HEK293 (cell line): Measurements from ENCODE around the gene HINFP.

Experiments
- CTCF ChIA-PET: fragments of 350-600 bp; formaldehyde crosslinking; extraction: SDS; loops from one replicate; lab custom pipeline; 2021; ENCODE audit warnings: antibody characterized with exemption; lab: Yijun Ruan, JAX
- POLR2A ChIA-PET: fragments of 300-600 bp; formaldehyde crosslinking; extraction: SDS; loops from one replicate; lab custom pipeline; 2020; ENCODE audit warnings: antibody characterized with exemption, inconsistent platforms; lab: Yijun Ruan, JAX
- H3K27ac ChIP-seq: fragments of 200-500 bp; sonication (Bioruptor generic); 2 replicates; pipeline ENCODE4 v1.5.1; 2014; ENCODE audit warnings: low read depth, low read length, control low read depth, inconsistent platforms; ENCODE audit errors: extremely low read depth
- H3K36me3 ChIP-seq, 2 experiments: fragments of 200-500 bp in 1 of 2; sonication (Bioruptor generic) in 1 of 2; 1 replicate in 1 of 2; 2 replicates in 1 of 2; pipeline ENCODE4 v1.5.1; 2014 to 2017; ENCODE audit warnings: inconsistent platforms in 2 of 2, low read length in 2 of 2; ENCODE audit not compliant: control insufficient read depth in 2 of 2, insufficient read depth in 1 of 2
- H3K4me1 ChIP-seq: fragments of 200-500 bp; sonication (Bioruptor generic); 2 replicates; pipeline ENCODE4 v1.5.1; 2014; ENCODE audit warnings: mild to moderate bottlenecking, low read length, inconsistent platforms; ENCODE audit not compliant: control insufficient read depth, insufficient read depth
- H3K4me3 ChIP-seq: 2 replicates; pipeline ENCODE4 v1.5.1; 2011; ENCODE audit warnings: low read depth, mild to moderate bottlenecking, control low read depth, low read length, moderate library complexity
- H3K9me3 ChIP-seq: fragments of 200-500 bp; sonication (Bioruptor generic); 2 replicates; pipeline ENCODE4 v1.5.1; 2014; ENCODE audit warnings: low read depth, low read length, inconsistent platforms; ENCODE audit not compliant: control insufficient read depth, insufficient read depth
- GLIS1 ChIP-seq: fragments of 450-650 bp; formaldehyde crosslinking; IDR thresholded peaks from 2 replicates; pipeline ENCODE4 v1.5.1; 2016; ENCODE audit warnings: missing biosample characterization, missing genetic modification characterization
- GLIS2 ChIP-seq: fragments of 450-650 bp; formaldehyde crosslinking; IDR thresholded peaks from 2 replicates; pipeline ENCODE4 v1.5.1; 2016; ENCODE audit warnings: missing biosample characterization, missing genetic modification characterization
- ZBTB7A ChIP-seq: fragments of 450-650 bp; formaldehyde crosslinking; IDR thresholded peaks from 2 replicates; pipeline ENCODE4 v1.5.1; 2016; ENCODE audit warnings: low read depth, missing biosample characterization, missing genetic modification characterization
- ZNF121 ChIP-seq: fragments of 450-650 bp; formaldehyde crosslinking; IDR thresholded peaks from 2 replicates; pipeline ENCODE4 v1.5.1; 2016; ENCODE audit warnings: missing biosample characterization, missing genetic modification characterization
- ZNF223 ChIP-seq: fragments of 450-650 bp; formaldehyde crosslinking; IDR thresholded peaks from 2 replicates; pipeline ENCODE4 v1.5.1; 2016; ENCODE audit warnings: missing biosample characterization, missing genetic modification characterization
- ZNF274 ChIP-seq, 2 experiments: fragments of 200-500 bp in 1 of 2; fragments of 450-650 bp in 1 of 2; sonication (Bioruptor generic) in 1 of 2; formaldehyde crosslinking in 1 of 2; IDR thresholded peaks; 2 replicates each; pipeline versions ENCODE4 v1.5.1 to v1.6.1; 2014 to 2016; ENCODE audit warnings: borderline replicate concordance in 1 of 2, inconsistent platforms in 1 of 2, low read length in 1 of 2, missing biosample characterization in 1 of 2, missing genetic modification characterization in 1 of 2
- ZNF366 ChIP-seq: fragments of 450-650 bp; formaldehyde crosslinking; conservative IDR thresholded peaks from 2 replicates; pipeline ENCODE4 v1.5.1; 2016; ENCODE audit warnings: missing biosample characterization, missing genetic modification characterization
- ZNF449 ChIP-seq: fragments of 450-650 bp; formaldehyde crosslinking; IDR thresholded peaks from 2 replicates; pipeline ENCODE4 v1.5.1; 2017; ENCODE audit warnings: missing biosample characterization, mild to moderate bottlenecking, missing genetic modification characterization, moderate library complexity
- ZNF580 ChIP-seq: fragments of 450-650 bp; formaldehyde crosslinking; IDR thresholded peaks from 2 replicates; pipeline ENCODE4 v1.5.1; 2016; ENCODE audit warnings: missing biosample characterization, missing genetic modification characterization
- ZNF600 ChIP-seq: fragments of 450-650 bp; formaldehyde crosslinking; IDR thresholded peaks from 2 replicates; pipeline ENCODE4 v1.5.1; 2016; ENCODE audit warnings: missing biosample characterization, missing genetic modification characterization
- ZNF701 ChIP-seq: fragments of 450-650 bp; formaldehyde crosslinking; IDR thresholded peaks from 2 replicates; pipeline ENCODE4 v1.5.1; 2016; ENCODE audit warnings: missing biosample characterization, missing genetic modification characterization
- ZNF747 ChIP-seq: fragments of 450-650 bp; formaldehyde crosslinking; IDR thresholded peaks from 2 replicates; pipeline ENCODE4 v1.5.1; 2016; ENCODE audit warnings: missing biosample characterization, missing genetic modification characterization
- ZNF843 ChIP-seq: fragments of 450-650 bp; formaldehyde crosslinking; IDR thresholded peaks from 2 replicates; pipeline ENCODE4 v1.5.1; 2016; ENCODE audit warnings: missing biosample characterization, missing genetic modification characterization
- ZSCAN23 ChIP-seq: fragments of 450-650 bp; formaldehyde crosslinking; IDR thresholded peaks from 2 replicates; pipeline ENCODE4 v1.5.1; 2016; ENCODE audit warnings: missing biosample characterization, missing genetic modification characterization
- TF ChIP-seq, protein P1 (sequence below): fragments of 450-650 bp; formaldehyde crosslinking; conservative IDR thresholded peaks from 2 replicates; pipeline ENCODE4 v1.5.1; 2016; ENCODE audit warnings: low read depth, missing biosample characterization, missing genetic modification characterization
- TF ChIP-seq, protein P2 (sequence below): fragments of 450-650 bp; formaldehyde crosslinking; IDR thresholded peaks from 2 replicates; pipeline ENCODE4 v1.5.1; 2016; ENCODE audit warnings: missing biosample characterization, missing genetic modification characterization
- TF ChIP-seq, protein P3 (sequence below): fragments of 450-650 bp; formaldehyde crosslinking; IDR thresholded peaks from 2 replicates; pipeline ENCODE4 v1.5.1; 2016; ENCODE audit warnings: missing biosample characterization, missing genetic modification characterization
- TF ChIP-seq, protein P4 (sequence below): fragments of 450-650 bp; formaldehyde crosslinking; optimal IDR thresholded peaks from 2 replicates; pipeline ENCODE3; 2016; ENCODE audit warnings: missing biosample characterization, mild to moderate bottlenecking, missing genetic modification characterization
- TF ChIP-seq, protein P5 (sequence below): fragments of 450-650 bp; formaldehyde crosslinking; IDR thresholded peaks from 2 replicates; pipeline ENCODE4 v1.5.1; 2016; ENCODE audit warnings: missing biosample characterization, missing genetic modification characterization

Gene HINFP, protein sequence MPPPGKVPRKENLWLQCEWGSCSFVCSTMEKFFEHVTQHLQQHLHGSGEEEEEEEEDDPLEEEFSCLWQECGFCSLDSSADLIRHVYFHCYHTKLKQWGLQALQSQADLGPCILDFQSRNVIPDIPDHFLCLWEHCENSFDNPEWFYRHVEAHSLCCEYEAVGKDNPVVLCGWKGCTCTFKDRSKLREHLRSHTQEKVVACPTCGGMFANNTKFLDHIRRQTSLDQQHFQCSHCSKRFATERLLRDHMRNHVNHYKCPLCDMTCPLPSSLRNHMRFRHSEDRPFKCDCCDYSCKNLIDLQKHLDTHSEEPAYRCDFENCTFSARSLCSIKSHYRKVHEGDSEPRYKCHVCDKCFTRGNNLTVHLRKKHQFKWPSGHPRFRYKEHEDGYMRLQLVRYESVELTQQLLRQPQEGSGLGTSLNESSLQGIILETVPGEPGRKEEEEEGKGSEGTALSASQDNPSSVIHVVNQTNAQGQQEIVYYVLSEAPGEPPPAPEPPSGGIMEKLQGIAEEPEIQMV

DNA sequence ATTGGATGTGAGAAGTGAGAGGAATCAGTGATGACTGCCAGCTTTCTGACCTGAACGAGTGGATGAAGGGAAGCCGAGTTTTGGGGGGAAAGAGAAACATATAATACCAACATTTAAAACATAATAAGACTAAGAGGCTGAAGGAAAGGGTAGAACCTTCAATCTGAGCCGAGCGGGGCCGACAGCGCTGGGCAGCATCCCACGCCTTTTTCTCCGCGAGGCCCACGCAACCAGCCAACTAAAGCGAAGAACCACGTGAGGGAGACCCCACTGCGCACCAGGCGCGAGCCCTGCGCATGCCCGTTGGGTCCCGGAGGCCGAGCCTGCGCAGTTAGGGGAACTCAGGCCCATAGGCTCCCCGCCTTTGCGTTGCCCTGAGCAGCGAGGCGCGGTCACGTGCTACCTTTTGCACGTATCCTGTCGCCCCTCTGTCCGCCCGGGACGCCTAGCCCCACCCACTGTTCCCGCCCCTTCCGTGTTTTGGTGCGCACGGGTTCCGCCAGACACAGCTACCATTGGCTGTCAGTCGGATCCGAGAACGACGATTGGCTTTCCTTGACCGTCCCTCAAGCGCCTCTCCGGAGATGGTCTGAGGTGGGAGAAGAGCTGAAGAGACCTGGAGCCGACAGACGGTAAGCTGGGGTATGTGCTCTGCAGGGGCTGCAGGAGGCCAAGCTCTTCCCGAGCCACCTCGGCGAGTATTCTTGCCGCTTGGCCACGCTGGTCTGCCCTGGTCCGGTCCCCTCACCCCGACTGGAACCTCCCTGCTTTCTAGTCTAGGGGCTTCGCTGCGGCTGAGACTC is at the start of gene HINFP:
TSS of gene HINFP (plus strand) at position 573 of the 803 bp plus-strand sequence. CDS start 5,365 bp downstream, outside the sequence.
- Histone ChIP-seq H3K9me3 (no peaks in the 10 kb centered on the region), H3K36me3 (peaks cover 3 to 26% of the 10 kb centered on the region in 2 experiments; a peak in 2 of 3 replicates), H3K4me3 (peak within 1 kb of the TSS; percentile 62), H3K27ac (peak within 1 kb of the TSS; percentile 21; the same call in 1 of the 2 replicates), H3K4me1 (peaks cover 4% of the 10 kb centered on the region; the same call in 1 of the 2 replicates)
- CTCF ChIA-PET, result interaction anchor here (0.6 to 3.2 kb wide), 7 partner anchors 13 to 434 kb away, joined by 3 to 18 read pairs (median 3); no protein-coding TSS in a partner anchor
- POLR2A ChIA-PET, result interaction anchor here (0.6 to 3.6 kb wide), 24 partner anchors 9 to 260 kb away, joined by 3 to 51 read pairs (median 5); partner anchors contain the start of genes C2CD2L, CBL, CENATAC and DPAGT1
- TF ChIP-seq ZNF274 (IDR thresholded peaks at IDR 0.05; ENCODE audit: low read length) (no peak), ZNF274 (tag by site-specific recombination; IDR thresholded peaks at IDR 0.05; ENCODE audit: borderline replicate concordance) (no peak), ZNF600 (tag by site-specific recombination) (peak; percentile 44; the same call in 1 of the 2 replicates), ZNF580 (tag by site-specific recombination) (peak; percentile 20; the same call in 1 of the 2 replicates), ZNF449 (tag by site-specific recombination) (0 out of 2 replicates have a peak, but pooled peaks have one; percentile 18), ZNF747 (no peak), ZBTB7A (tag by site-specific recombination) (0 out of 2 replicates have a peak, but pooled peaks have one; percentile 59), ZNF843 (tag by site-specific recombination) (0 out of 2 replicates have a peak, but pooled peaks have one; percentile 32), GLIS2 (peak; percentile 84), GLIS1 (tag by site-specific recombination) (0 out of 2 replicates have a peak, but pooled peaks have one; percentile 41), ZNF366 (peak; percentile 75), ZNF121 (tag by site-specific recombination) (no peak), ZNF223 (no peak), ZNF701 (no peak), ZSCAN23 (tag by site-specific recombination) (0 out of 2 replicates have a peak, but pooled peaks have one; percentile 36)
- TF ChIP-seq, protein P1, sequence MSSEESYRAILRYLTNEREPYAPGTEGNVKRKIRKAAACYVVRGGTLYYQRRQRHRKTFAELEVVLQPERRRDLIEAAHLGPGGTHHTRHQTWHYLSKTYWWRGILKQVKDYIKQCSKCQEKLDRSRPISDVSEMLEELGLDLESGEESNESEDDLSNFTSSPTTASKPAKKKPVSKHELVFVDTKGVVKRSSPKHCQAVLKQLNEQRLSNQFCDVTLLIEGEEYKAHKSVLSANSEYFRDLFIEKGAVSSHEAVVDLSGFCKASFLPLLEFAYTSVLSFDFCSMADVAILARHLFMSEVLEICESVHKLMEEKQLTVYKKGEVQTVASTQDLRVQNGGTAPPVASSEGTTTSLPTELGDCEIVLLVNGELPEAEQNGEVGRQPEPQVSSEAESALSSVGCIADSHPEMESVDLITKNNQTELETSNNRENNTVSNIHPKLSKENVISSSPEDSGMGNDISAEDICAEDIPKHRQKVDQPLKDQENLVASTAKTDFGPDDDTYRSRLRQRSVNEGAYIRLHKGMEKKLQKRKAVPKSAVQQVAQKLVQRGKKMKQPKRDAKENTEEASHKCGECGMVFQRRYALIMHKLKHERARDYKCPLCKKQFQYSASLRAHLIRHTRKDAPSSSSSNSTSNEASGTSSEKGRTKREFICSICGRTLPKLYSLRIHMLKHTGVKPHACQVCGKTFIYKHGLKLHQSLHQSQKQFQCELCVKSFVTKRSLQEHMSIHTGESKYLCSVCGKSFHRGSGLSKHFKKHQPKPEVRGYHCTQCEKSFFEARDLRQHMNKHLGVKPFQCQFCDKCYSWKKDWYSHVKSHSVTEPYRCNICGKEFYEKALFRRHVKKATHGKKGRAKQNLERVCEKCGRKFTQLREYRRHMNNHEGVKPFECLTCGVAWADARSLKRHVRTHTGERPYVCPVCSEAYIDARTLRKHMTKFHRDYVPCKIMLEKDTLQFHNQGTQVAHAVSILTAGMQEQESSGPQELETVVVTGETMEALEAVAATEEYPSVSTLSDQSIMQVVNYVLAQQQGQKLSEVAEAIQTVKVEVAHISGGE, result no peak
- TF ChIP-seq, protein P2, sequence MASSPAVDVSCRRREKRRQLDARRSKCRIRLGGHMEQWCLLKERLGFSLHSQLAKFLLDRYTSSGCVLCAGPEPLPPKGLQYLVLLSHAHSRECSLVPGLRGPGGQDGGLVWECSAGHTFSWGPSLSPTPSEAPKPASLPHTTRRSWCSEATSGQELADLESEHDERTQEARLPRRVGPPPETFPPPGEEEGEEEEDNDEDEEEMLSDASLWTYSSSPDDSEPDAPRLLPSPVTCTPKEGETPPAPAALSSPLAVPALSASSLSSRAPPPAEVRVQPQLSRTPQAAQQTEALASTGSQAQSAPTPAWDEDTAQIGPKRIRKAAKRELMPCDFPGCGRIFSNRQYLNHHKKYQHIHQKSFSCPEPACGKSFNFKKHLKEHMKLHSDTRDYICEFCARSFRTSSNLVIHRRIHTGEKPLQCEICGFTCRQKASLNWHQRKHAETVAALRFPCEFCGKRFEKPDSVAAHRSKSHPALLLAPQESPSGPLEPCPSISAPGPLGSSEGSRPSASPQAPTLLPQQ, result peak; percentile 89
- TF ChIP-seq, protein P3, sequence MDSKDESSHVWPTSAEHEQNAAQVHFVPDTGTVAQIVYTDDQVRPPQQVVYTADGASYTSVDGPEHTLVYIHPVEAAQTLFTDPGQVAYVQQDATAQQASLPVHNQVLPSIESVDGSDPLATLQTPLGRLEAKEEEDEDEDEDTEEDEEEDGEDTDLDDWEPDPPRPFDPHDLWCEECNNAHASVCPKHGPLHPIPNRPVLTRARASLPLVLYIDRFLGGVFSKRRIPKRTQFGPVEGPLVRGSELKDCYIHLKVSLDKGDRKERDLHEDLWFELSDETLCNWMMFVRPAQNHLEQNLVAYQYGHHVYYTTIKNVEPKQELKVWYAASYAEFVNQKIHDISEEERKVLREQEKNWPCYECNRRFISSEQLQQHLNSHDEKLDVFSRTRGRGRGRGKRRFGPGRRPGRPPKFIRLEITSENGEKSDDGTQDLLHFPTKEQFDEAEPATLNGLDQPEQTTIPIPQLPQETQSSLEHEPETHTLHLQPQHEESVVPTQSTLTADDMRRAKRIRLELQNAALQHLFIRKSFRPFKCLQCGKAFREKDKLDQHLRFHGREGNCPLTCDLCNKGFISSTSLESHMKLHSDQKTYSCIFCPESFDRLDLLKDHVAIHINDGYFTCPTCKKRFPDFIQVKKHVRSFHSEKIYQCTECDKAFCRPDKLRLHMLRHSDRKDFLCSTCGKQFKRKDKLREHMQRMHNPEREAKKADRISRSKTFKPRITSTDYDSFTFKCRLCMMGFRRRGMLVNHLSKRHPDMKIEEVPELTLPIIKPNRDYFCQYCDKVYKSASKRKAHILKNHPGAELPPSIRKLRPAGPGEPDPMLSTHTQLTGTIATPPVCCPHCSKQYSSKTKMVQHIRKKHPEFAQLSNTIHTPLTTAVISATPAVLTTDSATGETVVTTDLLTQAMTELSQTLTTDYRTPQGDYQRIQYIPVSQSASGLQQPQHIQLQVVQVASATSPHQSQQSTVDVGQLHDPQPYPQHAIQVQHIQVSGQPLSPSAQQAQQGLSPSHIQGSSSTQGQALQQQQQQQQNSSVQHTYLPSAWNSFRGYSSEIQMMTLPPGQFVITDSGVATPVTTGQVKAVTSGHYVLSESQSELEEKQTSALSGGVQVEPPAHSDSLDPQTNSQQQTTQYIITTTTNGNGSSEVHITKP (tag by site-specific recombination), result peak; percentile 9; the same call in 1 of the 2 replicates
- TF ChIP-seq, protein P4, sequence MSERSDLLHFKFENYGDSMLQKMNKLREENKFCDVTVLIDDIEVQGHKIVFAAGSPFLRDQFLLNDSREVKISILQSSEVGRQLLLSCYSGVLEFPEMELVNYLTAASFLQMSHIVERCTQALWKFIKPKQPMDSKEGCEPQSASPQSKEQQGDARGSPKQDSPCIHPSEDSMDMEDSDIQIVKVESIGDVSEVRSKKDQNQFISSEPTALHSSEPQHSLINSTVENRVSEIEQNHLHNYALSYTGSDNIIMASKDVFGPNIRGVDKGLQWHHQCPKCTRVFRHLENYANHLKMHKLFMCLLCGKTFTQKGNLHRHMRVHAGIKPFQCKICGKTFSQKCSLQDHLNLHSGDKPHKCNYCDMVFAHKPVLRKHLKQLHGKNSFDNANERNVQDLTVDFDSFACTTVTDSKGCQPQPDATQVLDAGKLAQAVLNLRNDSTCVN (tag by site-specific recombination), result peak; percentile 91
- TF ChIP-seq, protein P5, sequence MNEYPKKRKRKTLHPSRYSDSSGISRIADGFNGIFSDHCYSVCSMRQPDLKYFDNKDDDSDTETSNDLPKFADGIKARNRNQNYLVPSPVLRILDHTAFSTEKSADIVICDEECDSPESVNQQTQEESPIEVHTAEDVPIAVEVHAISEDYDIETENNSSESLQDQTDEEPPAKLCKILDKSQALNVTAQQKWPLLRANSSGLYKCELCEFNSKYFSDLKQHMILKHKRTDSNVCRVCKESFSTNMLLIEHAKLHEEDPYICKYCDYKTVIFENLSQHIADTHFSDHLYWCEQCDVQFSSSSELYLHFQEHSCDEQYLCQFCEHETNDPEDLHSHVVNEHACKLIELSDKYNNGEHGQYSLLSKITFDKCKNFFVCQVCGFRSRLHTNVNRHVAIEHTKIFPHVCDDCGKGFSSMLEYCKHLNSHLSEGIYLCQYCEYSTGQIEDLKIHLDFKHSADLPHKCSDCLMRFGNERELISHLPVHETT (tag by site-specific recombination), result peak; percentile 69; the same call in 1 of the 2 replicates
